Smooth muscle cell (in vitro differentiated cells): ENCODE results near the gene GABBR2. TPM values are rescaled to one million over a fixed set of nuclear protein-coding genes. Genes with fewer than 3 reads are reported as not detected.

Source experiments
- DNase-seq: peaks from one replicate; lab custom pipeline; 2025; ENCODE audit not compliant: unreplicated experiment; lab: John Stamatoyannopoulos, UW
- H2AFZ ChIP-seq: fragments of 200-600 bp; sonication (generic); 2 replicates; pipeline ENCODE4 v1.6.0; 2016; ENCODE audit warnings: antibody characterized with exemption, low read depth, mild to moderate bottlenecking
- H3F3A ChIP-seq: fragments of 200-600 bp; sonication (generic); 2 replicates; pipeline ENCODE4 v1.6.0; 2017; ENCODE audit warnings: antibody characterized with exemption, low read depth
- H3K27ac ChIP-seq: fragments of 200-600 bp; sonication (generic); 2 replicates; pipeline ENCODE4 v1.5.1; 2016; ENCODE audit warnings: low read depth, mild to moderate bottlenecking
- H3K27me3 ChIP-seq: fragments of 200-600 bp; sonication (generic); 2 replicates; pipeline ENCODE4 v1.6.1; 2016; ENCODE audit warnings: low read depth, mild to moderate bottlenecking
- H3K36me3 ChIP-seq: fragments of 200-600 bp; sonication (generic); 2 replicates; pipeline ENCODE4 v1.5.1; 2016; ENCODE audit warnings: low read depth
- H3K4me1 ChIP-seq: fragments of 200-600 bp; sonication (generic); 2 replicates; pipeline ENCODE4 v1.5.1; 2016; ENCODE audit warnings: low read depth
- H3K4me2 ChIP-seq: fragments of 200-600 bp; sonication (generic); 2 replicates; pipeline ENCODE4 v1.6.0; 2016; ENCODE audit warnings: mild to moderate bottlenecking
- H3K4me3 ChIP-seq: fragments of 200-600 bp; sonication (generic); 2 replicates; pipeline ENCODE4 v1.5.1; 2016; ENCODE audit warnings: mild to moderate bottlenecking
- H3K79me2 ChIP-seq: fragments of 200-600 bp; sonication (generic); 2 replicates; pipeline ENCODE4 v1.6.0; 2016; ENCODE audit warnings: low read depth, mild to moderate bottlenecking
- H3K9ac ChIP-seq: fragments of 200-600 bp; sonication (generic); 2 replicates; pipeline ENCODE4 v1.6.0; 2016; ENCODE audit warnings: low read depth
- H3K9me3 ChIP-seq: fragments of 200-600 bp; sonication (generic); replicated peaks from 2 replicates; pipeline ENCODE4 v1.5.1; 2016; ENCODE audit warnings: low read depth
- H4K20me1 ChIP-seq: fragments of 200-600 bp; sonication (generic); 2 replicates; pipeline ENCODE4 v1.6.0; 2016; ENCODE audit warnings: low read depth
- CTCF ChIP-seq: fragments of 200-600 bp; sonication (generic); IDR thresholded peaks from 2 replicates; pipeline ENCODE4 v1.5.1; 2017; ENCODE audit warnings: borderline replicate concordance, mild to moderate bottlenecking, antibody characterized with exemption; ENCODE audit not compliant: insufficient read depth, poor library complexity, severe bottlenecking
- WGBS: methylation state at CpG from one replicate; pipeline ENCODE4 v1.1.7; 2016; ENCODE audit warnings: low lambda C conversion rate; 5-methylcytosine and 5-hydroxymethylcytosine counted together
- polyA plus RNA-seq: library from polyadenylated mRNA; unstranded; fragments of >200 nt; fragmentation: Nextera tagmentation; extraction: Ambion mirVana; gene quantifications from 2 replicates; pipeline ENCODE4 v1.2.1, GENCODE V29; 2016
- total RNA-seq: library from RNA; depleted of rRNA; stranded (reverse); fragments of >200 nt; gene quantifications from 2 replicates; pipeline ENCODE4 v1.2.3, GENCODE V29; 2014

The GABBR2 gene
- total and polyA plus RNA-seq, 2 experiments from 2014 or later = 0.25 TPM; not detected in 1

GRCh38 chr9:98607787-98608186 lies 100.9 kb downstream of the GABBR2 start:
- Histone ChIP-seq H3K36me3 (no peaks in the 10 kb centered on the region), H3K27me3 (no peaks in the 10 kb centered on the region), H2AFZ (peak overlapping the region; percentile 82), H4K20me1 (no peaks in the 10 kb centered on the region), H3K4me1 (no peaks in the 10 kb centered on the region), H3K9me3 (no peaks in the 10 kb centered on the region), H3F3A (no peaks in the 10 kb centered on the region), H3K4me3 (no peak overlapping the region), H3K27ac (peak overlapping the region; percentile 28), H3K4me2 (peak overlapping the region; percentile 48), H3K9ac (no peak overlapping the region), H3K79me2 (no peaks in the 10 kb centered on the region)
- WGBS = 57% methylated on average over 7 of the region's 7 CpGs
- no peak for TF ChIP-seq CTCF
- no peak for DNase-seq

GRCh38 chr9:98607152-98607551 lies 101.6 kb downstream of the GABBR2 start:
- Histone ChIP-seq H3K79me2 (no peaks in the 10 kb centered on the region), H3K4me1 (no peaks in the 10 kb centered on the region), H3K4me2 (peak overlapping the region; percentile 48), H2AFZ (no peak overlapping the region), H3K9me3 (no peaks in the 10 kb centered on the region), H3K27ac (no peak overlapping the region), H3K4me3 (no peak overlapping the region), H3K36me3 (no peaks in the 10 kb centered on the region), H3K27me3 (no peaks in the 10 kb centered on the region), H4K20me1 (no peaks in the 10 kb centered on the region), H3K9ac (no peak overlapping the region), H3F3A (no peaks in the 10 kb centered on the region)
- DNase-seq = no peak
- 75% methylated on average over 8 of the region's 8 CpGs for WGBS
- no peak for TF ChIP-seq CTCF

- Histone ChIP-seq H3K4me3 (no peak overlapping the region), H3K9me3 (no peaks in the 10 kb centered on the region), H3K79me2 (no peaks in the 10 kb centered on the region), H3K4me1 (no peaks in the 10 kb centered on the region), H4K20me1 (no peaks in the 10 kb centered on the region), H3K27me3 (no peaks in the 10 kb centered on the region), H2AFZ (no peak overlapping the region), H3K4me2 (no peak overlapping the region), H3F3A (no peaks in the 10 kb centered on the region), H3K27ac (no peak overlapping the region), H3K9ac (no peak overlapping the region), H3K36me3 (no peaks in the 10 kb centered on the region)
- 93% methylated on average over 12 of the region's 12 CpGs for WGBS
- no peak for DNase-seq
- no peak for TF ChIP-seq CTCF
Observed at GRCh38 chr9:98606730-98607129, 102.0 kb downstream of the GABBR2 start.

GRCh38 chr9:98605116-98605515 lies 103.6 kb downstream of the GABBR2 start:
- 89% methylated on average over 8 of the region's 8 CpGs for WGBS
- H3K9ac ChIP-seq = no peak overlapping the region
- H3K79me2 ChIP-seq = no peaks in the 10 kb centered on the region
- H3K27ac ChIP-seq = no peak overlapping the region
- no peak for DNase-seq
- no peaks in the 10 kb centered on the region for H4K20me1 ChIP-seq
- TF ChIP-seq CTCF = no peak
- no peak overlapping the region for H3K4me3 ChIP-seq
- no peak overlapping the region for H2AFZ ChIP-seq
- H3K4me1 ChIP-seq = peaks cover under 1% of the 10 kb centered on the region
- H3K36me3 ChIP-seq = no peaks in the 10 kb centered on the region
- H3K4me2 ChIP-seq = no peak overlapping the region
- no peaks in the 10 kb centered on the region for H3F3A ChIP-seq
- no peaks in the 10 kb centered on the region for H3K27me3 ChIP-seq
- no peaks in the 10 kb centered on the region for H3K9me3 ChIP-seq
